Uterus (tissue), 2 donors: ENCODE measurements around the gene GALNT2.

Source experiments
- POLR2A ChIP-seq, 2 donors: fragments of 450-650 bp; IDR thresholded peaks; one replicate each; pipeline ENCODE4 v1.6.1; 2016; ENCODE audit warnings: antibody characterized with exemption in 2 of 2, mild to moderate bottlenecking in 1 of 2, moderate library complexity in 1 of 2
- TF ChIP-seq, protein P1 (sequence below), 4 experiments: fragments of 200-600 bp in 2 of 4; fragments of 450-650 bp in 2 of 4; sonication (generic) in 2 of 4; IDR thresholded peaks; one replicate each; pipeline ENCODE4 v1.5.1; 2016 to 2019; ENCODE audit warnings: antibody characterized with exemption in 4 of 4, mild to moderate bottlenecking in 2 of 4, moderate library complexity in 1 of 4

DNA sequence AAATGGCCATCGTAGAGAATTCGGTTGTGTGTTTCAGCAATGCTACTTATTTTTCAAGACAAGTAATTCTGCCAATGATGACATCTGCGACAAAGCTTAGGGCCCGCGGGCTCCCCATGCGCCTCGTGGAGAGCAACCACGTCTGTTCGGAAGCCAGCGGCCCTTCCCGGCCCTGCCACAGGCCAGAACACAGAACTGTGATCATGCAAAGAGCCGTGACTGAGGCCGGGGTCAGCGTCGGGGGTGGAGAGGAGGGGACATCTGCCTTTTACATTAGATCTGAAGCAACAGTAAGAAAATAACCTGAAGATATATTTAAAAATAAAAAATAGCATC lies 255.4 kb downstream of the GALNT2 start:
- TF ChIP-seq, protein P1, sequence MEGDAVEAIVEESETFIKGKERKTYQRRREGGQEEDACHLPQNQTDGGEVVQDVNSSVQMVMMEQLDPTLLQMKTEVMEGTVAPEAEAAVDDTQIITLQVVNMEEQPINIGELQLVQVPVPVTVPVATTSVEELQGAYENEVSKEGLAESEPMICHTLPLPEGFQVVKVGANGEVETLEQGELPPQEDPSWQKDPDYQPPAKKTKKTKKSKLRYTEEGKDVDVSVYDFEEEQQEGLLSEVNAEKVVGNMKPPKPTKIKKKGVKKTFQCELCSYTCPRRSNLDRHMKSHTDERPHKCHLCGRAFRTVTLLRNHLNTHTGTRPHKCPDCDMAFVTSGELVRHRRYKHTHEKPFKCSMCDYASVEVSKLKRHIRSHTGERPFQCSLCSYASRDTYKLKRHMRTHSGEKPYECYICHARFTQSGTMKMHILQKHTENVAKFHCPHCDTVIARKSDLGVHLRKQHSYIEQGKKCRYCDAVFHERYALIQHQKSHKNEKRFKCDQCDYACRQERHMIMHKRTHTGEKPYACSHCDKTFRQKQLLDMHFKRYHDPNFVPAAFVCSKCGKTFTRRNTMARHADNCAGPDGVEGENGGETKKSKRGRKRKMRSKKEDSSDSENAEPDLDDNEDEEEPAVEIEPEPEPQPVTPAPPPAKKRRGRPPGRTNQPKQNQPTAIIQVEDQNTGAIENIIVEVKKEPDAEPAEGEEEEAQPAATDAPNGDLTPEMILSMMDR (IDR thresholded peaks at IDR 0.05) = no peak
- no peak for TF ChIP-seq POLR2A (IDR thresholded peaks at IDR 0.05)
